Fibroblast of skin of right quadriceps (primary cell): ENCODE data around the gene DIABLO.
"Not testable (repeated sequence)": the region's sequence is repeated elsewhere in the genome, so short reads cannot be mapped to it uniquely, and the experiment has no call there.

Source experiments
- DNase-seq: peaks from one replicate; pipeline ENCODE4 v3.0.0-alpha.2; 2013

The DIABLO gene

DNA sequence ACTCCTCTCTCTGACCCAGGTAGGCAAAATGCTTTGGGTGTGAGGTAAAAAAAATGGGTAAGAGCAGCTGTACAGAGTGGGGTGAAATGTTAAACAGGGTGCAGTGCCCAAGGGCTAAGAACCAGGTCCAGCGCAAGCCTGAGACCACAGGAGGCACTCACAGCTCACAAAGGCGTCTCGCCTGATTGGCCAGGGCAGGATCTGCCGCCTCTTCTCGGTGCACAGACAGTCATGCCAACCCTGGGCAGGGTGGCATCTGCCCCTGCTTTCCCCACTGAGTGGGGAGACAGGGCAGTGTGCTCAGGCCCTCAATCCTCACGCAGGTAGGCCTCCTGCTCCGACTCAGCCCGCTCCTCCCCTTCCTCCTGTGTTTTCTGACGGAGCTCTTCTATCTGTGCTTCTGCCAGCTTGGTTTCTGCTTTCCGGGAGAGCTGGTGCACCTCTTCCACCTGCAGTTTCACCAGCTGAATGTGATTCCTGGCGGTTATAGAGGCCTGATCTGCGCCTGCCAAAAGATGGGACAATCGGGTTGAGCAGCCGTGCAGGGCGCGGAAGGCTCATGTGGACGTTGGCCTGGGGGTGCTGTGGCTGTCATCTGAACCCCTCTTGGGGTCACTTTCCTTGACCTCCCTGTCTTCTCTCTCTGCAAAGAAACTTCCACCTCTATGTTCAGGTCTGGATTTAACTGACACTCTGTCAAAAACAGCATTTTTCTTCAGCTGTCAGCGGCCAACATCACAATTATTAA is 17.6 kb downstream of the DIABLO start:
- no peak for DNase-seq

DNA sequence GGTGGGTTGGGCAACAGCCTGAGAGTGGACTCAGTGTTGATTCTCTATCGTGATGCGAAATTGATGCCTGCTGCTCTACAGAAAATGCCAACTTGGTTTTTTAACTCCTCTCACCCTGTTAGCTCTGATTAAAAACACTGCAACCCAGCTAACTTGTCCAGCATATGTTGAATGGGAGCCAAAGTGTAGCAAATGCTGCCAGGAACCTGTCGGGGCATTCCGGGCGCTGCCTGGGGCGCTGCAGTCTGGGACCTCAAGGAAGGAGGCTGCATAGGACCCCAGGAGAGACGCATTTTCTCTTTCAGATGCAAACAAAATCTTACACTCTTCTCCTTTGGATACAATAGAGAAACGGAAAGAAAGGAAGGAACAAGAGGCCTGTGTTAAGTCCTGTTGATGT is 18.5 kb downstream of the DIABLO start:
- no peak for DNase-seq

DNA sequence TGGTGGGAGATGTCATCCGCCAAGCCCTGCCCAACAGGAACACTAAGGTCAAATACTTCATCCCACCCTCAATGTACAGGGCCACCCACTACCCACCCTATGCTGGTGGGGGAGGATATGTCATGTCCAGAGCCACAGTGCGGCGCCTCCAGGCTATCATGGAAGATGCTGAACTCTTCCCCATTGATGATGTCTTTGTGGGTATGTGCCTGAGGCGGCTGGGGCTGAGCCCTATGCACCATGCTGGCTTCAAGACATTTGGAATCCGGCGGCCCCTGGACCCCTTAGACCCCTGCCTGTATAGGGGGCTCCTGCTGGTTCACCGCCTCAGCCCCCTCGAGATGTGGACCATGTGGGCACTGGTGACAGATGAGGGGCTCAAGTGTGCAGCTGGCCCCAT is 18.9 kb downstream of the DIABLO start:
- DNase-seq: no peak

DNA sequence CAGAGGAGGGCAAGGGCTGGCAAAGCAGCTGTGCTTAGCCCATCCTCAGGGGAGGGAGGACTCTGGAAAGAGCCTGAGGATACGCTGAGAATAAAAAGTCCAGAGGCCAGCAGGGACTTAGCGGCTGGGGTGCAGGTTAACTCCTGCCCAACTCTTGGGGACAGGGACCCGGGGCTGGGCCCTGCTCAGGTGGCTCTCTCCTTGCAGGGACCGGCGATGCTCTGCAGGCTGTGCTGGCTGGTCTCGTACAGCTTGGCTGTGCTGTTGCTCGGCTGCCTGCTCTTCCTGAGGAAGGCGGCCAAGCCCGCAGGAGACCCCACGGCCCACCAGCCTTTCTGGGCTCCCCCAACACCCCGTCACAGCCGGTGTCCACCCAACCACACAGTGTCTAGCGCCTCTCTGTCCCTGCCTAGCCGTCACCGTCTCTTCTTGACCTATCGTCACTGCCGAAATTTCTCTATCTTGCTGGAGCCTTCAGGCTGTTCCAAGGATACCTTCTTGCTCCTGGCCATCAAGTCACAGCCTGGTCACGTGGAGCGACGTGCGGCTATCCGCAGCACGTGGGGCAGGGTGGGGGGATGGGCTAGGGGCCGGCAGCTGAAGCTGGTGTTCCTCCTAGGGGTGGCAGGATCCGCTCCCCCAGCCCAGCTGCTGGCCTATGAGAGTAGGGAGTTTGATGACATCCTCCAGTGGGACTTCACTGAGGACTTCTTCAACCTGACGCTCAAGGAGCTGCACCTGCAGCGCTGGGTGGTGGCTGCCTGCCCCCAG is 19.6 kb downstream of the DIABLO start:
- no peak for DNase-seq

DNA sequence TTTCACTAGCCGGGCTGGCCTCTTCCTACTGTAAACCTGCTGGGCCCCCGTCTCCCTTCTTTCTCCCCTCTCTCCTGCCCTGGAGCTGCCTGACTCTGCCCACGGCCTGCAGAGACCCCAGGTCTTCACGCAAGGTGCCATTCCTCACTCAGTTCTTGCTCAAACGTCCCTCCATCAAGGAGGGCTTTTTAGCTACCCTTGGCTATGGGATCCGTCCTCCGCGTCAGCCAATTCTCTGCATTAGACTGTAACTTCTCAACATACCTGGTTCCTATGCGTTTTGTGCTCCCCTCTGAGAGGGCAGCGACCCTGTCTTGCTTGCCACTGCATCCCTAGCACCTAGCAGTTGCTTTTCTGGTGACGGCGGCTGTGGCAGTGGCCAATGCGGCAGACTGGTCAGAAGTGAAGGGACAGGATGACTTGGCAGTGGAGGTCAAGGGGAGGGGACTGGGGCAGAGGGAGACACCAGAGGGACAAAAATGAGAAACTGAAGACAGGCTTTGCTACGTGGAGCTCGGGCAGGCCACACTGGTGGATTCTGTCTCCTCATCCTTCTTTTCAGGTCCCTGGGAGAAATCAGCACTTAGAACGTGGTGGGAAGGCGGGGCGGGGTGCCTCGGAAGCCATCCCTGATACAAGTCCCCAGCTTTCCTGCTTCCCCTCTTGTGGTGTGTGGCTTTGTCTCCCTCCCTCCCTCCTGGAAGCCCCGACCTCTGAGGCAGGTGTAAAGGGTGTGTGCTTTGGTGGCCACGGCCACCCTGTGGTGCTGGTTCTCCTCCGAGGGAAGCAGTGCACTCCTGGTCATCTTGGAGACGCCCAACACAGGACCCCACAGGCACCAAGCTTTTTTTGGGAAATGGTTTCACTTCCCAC is 20.6 kb downstream of the DIABLO start:
- DNase-seq: no peak

DNA sequence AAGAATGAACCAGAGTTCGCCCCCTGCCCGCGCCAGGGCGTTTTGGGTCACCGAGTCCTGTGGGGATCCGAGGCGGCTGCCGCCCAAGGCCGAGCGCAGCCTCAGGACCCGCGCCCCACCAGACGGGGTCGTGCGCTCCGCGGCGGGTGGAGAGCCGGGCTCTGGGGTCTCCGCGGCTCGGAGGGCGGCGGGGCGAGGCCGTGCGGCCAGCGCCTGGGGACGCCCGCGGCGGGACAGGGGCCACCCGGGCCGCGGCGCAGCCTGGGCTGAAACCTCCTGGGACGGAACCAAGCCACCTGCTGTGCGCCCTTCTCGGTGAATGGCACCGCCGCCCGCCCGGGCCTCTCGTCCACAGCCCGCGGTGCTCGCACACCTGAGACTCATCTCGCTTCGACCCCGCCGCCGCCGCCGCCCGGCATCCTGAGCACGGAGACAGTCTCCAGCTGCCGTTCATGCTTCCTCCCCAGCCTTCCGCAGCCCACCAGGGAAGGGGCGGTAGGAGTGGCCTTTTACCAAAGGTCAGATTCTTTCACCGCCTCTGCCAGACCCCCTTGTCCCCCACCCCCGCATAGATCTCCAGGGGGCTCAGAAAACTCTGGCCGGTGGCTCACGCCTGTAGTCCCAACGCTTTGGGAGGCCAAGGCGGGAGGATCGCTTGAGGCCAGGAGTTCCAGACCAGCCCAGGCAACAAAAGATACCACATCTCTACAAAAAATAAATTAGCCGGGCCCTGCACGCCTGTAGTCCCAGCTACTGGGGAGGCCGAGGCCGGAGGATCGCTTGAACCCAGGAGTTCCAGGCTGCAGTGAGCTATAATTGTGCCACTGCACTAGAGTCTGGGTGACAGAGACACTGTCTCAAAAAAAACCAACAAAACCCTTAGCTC is 21.4 kb downstream of the DIABLO start:
- DNase-seq: no peak

DNA sequence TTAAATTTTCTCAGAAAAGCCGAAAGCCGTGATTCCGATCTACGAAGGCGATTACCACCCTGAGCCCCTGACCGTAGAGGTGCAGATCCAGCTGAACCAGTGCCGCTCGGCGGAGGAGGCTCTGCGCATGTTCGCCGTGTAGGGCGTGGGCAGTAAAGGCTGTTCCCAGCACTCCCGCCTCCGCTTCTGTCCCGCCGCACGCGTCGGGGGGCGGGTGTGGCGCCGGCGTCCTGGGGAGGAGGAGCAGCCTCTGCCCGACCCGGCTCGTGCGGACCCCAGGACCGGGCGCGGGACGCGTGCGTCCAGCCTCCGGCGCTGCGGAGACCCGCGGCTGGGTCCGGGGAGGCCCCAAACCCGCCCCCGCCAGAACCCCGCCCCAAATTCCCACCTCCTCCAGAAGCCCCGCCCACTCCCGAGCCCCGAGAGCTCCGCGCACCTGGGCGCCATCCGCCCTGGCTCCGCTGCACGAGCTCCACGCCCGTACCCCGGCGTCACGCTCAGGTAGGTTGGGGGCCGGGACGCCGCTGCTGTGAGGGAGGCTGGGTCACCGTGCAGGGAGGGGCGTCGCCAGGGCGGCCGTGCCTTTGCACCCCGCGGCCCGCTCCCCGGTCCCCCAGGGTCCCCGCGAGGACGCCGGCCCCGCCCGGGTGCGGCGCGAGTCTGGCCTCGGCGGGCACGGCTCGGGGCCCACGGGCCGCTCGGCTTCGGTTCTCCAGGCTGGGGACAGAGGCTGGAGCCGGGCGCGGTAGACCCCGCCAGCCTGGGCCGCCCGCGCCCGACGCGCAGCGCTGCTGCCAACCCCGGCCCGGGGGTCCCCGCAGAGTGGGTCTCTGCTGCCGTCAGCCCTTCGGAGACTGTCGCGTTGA is 22.3 kb downstream of the DIABLO start, which contains the start of gene B3GNT4:
Gene B3GNT4 (plus strand): TSS at position 409 of the 866 bp plus-strand sequence. CDS start 910 bp downstream, outside the sequence.
- DNase-seq: peak; percentile 41

DNA sequence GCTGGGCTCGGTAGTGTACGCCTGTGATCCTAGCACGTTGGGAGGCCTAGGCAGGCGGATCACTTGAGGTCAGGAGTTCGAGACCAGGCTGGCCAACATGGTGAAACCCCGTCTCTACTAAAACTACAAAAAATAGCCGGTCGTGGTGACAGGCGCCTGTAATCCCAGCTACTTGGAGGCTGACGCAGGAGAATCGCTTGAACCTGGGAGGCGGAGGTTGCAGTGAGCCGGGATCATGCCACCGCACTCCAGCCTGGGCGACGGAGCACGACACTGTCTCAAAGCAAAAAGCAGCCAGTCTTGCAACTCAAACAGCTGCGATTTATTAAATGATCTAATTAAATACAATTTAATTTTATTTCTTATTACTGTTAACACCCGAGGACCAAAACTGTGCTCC is 23.0 kb downstream of the DIABLO start:
- DNase-seq: not testable (repeated sequence)

DNA sequence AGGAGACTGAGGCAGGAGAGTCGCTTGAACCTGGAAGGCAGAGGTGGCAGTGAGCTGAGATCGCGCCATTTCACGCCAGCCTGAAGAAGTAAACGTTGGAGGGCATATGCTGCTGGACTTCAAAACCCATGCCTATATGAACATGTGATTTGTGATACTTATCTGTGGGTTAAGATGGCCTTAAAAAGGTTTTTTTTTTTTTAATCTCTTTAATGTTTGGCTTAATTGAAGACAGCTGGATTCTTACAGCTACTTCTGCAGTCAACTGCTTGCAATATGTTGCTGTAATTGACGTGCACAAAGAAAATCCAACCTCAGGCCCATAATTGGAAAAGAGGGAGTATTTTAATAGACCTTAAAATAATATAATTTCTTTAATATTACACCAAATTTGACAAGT is 23.8 kb downstream of the DIABLO start:
- DNase-seq: peak; percentile 15

DNA sequence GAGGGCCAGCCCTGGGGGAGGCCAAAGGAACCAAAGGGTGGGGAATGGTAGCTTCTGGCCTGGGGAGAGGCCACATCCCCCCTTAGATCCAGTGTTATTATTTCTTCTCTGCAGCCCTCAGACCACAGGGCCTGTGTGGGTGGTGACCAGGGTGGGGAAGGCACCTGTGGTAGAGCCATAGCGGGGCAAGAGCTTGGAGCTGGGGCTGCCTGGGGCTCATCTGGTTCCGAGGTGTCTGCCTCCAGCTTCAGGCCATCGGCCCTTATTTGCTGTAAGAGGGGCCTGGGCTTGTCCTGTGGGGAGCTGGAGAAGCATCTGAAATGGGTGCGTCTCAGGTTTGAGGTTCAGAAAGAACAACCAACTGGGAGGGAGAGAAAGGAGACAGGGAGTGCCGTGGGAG is 24.5 kb downstream of the DIABLO start:
- no peak for DNase-seq

DNA sequence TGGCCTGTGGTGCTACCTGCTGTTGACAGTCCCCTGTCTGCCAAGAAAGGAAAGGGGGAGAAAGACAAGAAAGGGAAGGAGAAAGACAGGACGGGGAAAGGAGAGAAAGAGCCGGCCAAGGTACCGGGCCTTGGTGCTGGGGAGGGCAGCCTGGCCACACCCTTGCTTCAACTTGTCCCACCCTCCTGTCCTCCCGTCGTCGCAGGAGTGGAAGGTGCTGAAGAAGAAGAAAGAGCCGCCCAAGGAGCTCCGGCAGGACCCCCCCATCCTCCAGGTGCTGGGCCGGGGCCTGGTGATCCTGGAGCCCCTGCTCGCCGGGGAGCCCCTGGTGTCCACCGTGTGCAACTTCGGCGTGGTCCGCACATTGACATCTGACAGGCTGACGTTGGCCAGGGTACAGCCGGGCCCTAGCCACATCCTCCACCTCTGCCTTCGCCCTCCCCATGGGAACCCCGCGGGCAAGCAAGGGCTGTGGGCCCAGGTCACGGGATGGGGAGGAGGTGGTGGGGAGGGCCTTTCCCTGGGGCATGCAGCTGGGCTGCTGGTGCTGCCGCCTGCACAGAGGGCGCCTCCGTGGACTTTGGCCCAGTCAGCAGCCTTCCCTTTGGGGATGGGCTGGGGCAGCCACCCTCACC is 25.2 kb downstream of the DIABLO start:
- DNase-seq: no peak

DNA sequence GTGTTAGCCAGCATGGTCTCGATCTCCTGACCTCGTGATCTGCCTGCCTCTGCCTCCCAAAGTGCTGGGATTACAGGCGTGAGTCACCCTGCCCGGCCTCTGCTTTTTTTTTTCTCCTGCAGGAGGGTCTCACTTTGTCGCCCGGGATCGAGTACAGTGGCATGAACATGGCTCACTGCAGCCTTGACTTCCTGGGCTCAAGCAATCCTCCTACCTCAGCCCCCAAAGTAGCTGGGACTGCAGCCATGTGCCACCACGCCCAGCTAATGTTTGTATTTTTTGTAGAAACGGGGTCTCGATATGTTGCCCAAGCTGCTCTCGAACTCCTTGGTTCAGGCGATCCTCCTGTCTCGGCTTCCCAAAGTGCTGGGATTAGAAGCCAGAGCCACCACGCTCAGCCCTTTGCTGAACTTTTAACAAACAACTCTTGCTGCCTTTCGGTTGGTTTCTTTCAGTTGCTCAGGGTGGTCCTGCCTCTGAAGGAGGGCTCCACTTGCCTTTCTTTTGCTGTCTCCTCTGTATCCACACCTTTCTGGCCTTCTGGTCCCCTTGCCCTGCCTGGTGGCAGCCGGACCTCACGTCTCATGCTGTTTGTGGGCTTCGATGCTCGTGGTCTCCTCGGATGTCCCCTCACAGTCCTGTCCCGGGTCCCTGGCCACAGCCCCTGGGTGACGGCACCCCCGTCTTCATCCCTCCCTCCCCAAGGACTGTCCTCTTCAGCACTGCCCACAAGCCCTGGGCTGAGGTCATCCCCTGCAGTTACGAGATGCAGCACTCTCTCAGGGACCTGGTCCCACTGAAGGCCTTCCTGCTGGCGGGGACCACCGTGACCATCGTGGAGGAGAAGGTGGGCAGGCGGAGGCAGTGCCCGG is 26.1 kb downstream of the DIABLO start:
- DNase-seq: no peak

DNA sequence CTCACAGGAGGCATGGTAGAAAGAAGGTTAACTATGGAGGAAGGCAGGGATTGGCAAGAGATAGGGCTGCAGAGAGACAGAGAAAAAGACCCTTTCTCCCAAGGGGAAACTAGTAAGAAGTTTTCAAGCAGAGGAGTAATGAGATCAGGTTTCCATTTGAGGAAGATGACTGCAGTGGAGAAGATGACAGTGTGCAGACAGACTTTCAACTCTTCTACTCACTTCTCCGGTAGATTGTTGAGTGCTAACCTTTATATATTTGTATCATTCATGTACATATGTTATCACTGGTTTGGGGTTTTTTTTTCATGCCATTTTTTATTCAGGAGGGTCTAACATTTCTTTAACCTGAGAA is 28.3 kb downstream of the DIABLO start:
- no peak for DNase-seq

DNA sequence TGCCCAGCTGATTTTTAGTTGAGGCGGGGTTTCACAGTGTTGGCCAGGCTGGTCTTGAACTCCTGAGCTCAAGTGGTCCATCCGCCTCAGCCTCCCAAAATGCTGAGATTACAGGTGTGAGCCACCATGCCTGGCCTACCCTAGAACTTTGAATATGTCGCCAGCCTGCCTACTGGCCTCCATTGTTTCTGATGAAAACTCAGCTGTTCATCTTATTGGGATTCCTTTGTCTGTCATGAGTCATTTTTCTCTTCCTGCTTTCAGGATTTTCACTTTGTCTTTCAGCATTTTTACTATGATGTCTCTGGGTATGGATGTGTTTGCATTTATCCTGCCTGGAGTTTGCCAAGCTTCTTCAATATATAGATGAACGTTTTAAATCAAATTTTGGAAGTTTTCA is 30.4 kb downstream of the DIABLO start:
- no peak for DNase-seq

DNA sequence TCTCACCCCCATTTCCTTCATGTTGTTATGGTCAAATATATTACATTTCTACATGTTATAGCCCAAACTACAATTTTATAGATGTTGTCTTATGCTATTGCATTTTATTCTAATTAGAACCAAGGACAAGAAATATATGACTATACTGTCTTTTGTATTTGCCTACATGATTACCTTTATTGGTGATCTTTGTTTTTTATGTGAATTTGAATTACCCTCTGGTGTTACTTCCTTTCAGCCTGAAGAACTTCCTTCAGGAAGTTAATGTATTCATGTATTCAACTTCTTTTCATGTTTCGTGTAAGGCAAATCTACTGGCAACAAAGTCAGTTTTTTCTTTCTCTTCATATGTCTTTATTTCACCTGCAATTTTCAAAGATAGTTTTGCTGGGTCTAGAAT is 31.0 kb downstream of the DIABLO start:
- DNase-seq: no peak

DNA sequence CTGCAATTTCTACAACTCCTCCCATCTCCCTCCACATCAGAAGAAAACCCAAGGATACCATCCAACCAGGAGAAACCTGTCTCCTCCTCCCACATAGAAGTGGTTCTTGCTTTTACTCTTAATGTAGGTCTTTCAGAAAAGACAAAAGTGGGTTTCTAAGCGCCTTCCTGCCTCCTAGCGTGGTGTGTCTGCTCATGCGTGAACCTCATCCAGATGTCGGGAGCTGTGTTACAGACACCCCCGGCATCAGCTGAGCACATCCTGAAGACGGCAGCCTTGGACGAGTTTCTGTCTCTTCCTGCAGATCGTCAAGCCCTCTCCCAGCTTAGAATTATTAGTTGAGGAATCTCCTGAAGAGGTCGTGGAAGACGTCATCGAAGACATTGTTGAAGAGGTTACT is 33.4 kb downstream of the DIABLO start:
- no peak for DNase-seq

DNA sequence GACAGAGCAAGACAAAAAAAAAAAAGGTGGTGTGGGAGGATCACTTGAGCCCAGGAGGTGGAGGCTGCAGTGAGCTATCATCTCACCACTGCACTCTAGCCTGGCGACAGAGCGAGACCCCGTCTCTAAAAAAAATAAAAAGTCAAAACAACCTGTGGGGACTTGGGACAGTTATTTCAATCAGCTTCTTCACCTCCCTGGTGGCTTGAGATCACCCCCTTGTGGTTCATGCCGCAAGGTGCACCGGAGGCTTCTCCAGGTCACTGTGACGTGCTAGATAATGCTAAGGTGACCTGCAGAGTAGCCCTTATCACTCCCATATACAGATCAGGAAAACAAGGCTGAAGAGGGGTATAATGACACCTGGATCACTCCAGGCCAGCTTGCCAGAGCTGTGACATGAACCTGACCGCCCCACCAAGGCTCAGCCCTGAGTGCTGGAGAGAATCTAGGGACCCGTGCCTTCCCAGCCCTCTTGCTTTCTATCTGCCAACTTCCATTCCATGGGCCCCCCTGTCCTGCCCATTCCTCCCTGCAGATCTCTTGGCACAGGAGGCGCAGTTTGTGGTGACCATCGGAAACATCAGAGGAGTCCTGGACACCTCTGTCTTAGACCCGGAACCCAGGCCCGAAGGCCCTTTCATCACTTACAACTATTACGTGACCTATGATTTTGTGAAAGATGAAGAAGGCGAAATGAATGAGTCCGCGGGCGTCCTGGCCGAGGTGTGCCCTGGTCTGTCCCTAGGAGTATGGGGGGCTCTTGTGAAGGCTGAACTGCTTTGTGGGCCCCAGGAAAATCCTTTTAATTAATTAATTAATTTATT is 34.8 kb downstream of the DIABLO start:
- peak; percentile 31 for DNase-seq

DNA sequence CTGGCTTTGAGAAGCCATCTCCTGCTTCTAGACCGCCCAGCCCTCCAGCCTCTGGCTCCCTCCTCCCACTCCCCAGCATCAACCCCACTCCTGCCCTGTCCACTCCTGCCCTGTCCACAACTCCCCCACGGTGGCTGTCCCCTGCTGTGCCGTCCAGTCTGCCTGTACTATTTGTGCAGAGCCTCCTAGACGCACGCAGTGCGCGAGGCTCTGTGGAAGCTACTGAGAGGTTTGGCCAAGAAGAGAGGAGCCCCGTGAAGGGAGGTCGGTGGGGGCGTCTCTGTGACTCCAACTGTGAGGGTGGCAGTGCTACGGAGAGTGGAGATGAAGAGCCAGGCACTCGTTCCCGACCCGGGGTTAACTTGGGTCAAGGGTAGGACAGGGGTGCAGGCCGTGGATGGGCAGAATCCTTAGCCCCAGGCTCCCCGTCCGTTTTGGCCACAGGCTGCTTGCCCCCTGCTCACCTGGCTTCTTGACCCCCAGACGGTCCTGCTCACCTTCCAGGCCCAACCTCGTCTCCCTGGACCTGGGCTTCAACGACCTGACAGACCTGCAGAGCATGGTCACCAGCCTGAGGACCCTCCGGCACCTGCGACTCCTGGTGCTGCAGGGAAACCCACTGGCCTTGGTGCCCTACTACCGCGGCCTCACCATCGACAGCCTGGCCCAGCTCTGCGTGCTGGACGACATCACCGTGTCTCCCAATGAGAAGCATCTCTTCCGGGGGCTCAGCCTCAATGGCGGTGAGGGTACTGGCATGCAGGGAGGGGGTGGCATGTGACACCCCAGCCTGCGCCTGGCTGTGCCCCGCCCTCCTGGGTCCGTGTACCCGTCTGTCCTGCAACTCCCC is 36.0 kb downstream of the DIABLO start:
- no peak for DNase-seq
